Hematopoietic multipotent progenitor cell treated with erythropoietin and hydrocortisone succinate and interleukin-3 and kit ligand, for 15 days (in vitro differentiated cells): ENCODE data around the gene CRYBG2.

ENCODE experiments used
- DNase-seq: peaks from one replicate; pipeline ENCODE4 v3.0.0-alpha.2; 2015; ENCODE audit warnings: low spot score

CRYBG2 gene

GRCh38 chr1:26321315-26322041 lies 32.5 kb downstream of the CRYBG2 start:
- peak; percentile 93 for DNase-seq

- no peak for DNase-seq
These were observed 33.0 kb downstream of the CRYBG2 start for GRCh38 chr1:26320896-26321295.

GRCh38 chr1:26318338-26319064 lies 35.4 kb downstream of the CRYBG2 start:
- DNase-seq: peak; percentile 53

- DNase-seq: no peak
These were observed 36.2 kb downstream of the CRYBG2 start, which contains the start of gene CD52 for GRCh38 chr1:26317612-26318337. TSS of gene CD52 (plus strand) at chr1:26317958. CDS start at chr1:26318018, 60 bp downstream.

GRCh38 chr1:26317146-26317545 lies 36.8 kb downstream of the CRYBG2 start:
- DNase-seq: no peak

- no peak for DNase-seq
These were observed 37.8 kb downstream of the CRYBG2 start for GRCh38 chr1:26315874-26316850.

- no peak for DNase-seq
These were observed 39.4 kb downstream of the CRYBG2 start for GRCh38 chr1:26314501-26314900.

- peak; percentile 53 for DNase-seq
These were observed 45.7 kb downstream of the CRYBG2 start for GRCh38 chr1:26307966-26308899.

GRCh38 chr1:26307363-26307781 lies 46.6 kb downstream of the CRYBG2 start:
- DNase-seq: no peak

GRCh38 chr1:26306290-26307229 lies 47.4 kb downstream of the CRYBG2 start, which contains the start of gene UBXN11:
TSS of gene UBXN11 (minus strand) at chr1:26306636. CDS start at chr1:26302883, 3,753 bp downstream.
- DNase-seq: peak; percentile 94

GRCh38 chr1:26305667-26306289 lies 48.2 kb downstream of the CRYBG2 start:
- DNase-seq: no peak

GRCh38 chr1:26302733-26303405 lies 51.1 kb downstream of the CRYBG2 start:
- DNase-seq: no peak

- DNase-seq: peak; percentile 50
These were observed 53.2 kb downstream of the CRYBG2 start for GRCh38 chr1:26300578-26301275.

- DNase-seq: no peak
These were observed 56.2 kb downstream of the CRYBG2 start for GRCh38 chr1:26297791-26298124.

- no peak for DNase-seq
These were observed 56.7 kb downstream of the CRYBG2 start for GRCh38 chr1:26297057-26297790.

GRCh38 chr1:26296340-26297056 lies 57.4 kb downstream of the CRYBG2 start:
- DNase-seq: no peak
